Ovary (tissue), 3 donors: Measurements from ENCODE around the gene CNOT1.

Source experiments
- POLR2A ChIP-seq: fragments of 450-650 bp; IDR thresholded peaks from one replicate; pipeline ENCODE4 v1.6.1; 2017; ENCODE audit warnings: antibody characterized with exemption, mild to moderate bottlenecking, moderate library complexity
- TF ChIP-seq, protein P1 (sequence below), 3 donors: fragments of 450-650 bp in 2 of 3; fragments of 200-600 bp in 1 of 3; IDR thresholded peaks; one replicate each; pipeline versions ENCODE4 v1.5.1 to v1.8.0; 2016 to 2022; ENCODE audit warnings: antibody characterized with exemption in 3 of 3, mild to moderate bottlenecking in 1 of 3
- donor health status: DM: no; HTN: no; CAD: no.

DNA sequence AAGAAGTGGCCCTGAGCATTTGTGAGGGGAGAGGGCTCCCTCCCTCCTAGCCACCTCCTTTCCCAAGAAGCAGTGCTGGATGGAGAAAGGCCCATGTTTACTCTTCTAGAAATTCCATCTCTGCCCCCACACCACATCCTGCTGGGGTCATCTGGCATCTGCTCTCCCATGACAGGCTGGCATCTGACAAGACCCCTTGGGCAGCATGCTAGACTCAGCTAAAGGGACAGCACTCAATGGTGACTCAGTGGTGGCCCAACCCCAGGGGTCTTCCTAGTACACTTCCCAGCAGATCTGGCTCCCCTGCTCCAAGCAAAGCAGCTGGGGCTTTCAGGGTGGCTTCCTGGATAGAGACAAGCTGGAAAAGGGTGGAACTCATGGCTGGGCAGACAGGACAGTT lies 40.6 kb upstream of the CNOT1 start:
- TF ChIP-seq, protein P1, sequence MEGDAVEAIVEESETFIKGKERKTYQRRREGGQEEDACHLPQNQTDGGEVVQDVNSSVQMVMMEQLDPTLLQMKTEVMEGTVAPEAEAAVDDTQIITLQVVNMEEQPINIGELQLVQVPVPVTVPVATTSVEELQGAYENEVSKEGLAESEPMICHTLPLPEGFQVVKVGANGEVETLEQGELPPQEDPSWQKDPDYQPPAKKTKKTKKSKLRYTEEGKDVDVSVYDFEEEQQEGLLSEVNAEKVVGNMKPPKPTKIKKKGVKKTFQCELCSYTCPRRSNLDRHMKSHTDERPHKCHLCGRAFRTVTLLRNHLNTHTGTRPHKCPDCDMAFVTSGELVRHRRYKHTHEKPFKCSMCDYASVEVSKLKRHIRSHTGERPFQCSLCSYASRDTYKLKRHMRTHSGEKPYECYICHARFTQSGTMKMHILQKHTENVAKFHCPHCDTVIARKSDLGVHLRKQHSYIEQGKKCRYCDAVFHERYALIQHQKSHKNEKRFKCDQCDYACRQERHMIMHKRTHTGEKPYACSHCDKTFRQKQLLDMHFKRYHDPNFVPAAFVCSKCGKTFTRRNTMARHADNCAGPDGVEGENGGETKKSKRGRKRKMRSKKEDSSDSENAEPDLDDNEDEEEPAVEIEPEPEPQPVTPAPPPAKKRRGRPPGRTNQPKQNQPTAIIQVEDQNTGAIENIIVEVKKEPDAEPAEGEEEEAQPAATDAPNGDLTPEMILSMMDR (IDR thresholded peaks at IDR 0.05), result no peak
- no peak for TF ChIP-seq POLR2A
